Parathyroid adenoma (tissue), 2 donors: ENCODE measurements around the gene RPL7A.

ENCODE experiments used
- H2AFZ ChIP-seq: fragments of 300-600 bp; sonication (generic); one replicate; pipeline ENCODE4 v1.7.0; 2017; ENCODE audit warnings: antibody characterized with exemption, mild to moderate bottlenecking
- H3K27ac ChIP-seq: fragments of 300-600 bp; sonication (generic); one replicate; pipeline ENCODE4 v1.7.0; 2017
- H3K27me3 ChIP-seq: fragments of 300-600 bp; sonication (generic); one replicate; pipeline ENCODE4 v1.7.0; 2017; ENCODE audit warnings: low read length; ENCODE audit not compliant: control insufficient read depth, insufficient read depth
- H3K36me3 ChIP-seq: fragments of 300-600 bp; sonication (generic); one replicate; pipeline ENCODE4 v1.7.0; 2017; ENCODE audit warnings: low read length; ENCODE audit not compliant: control insufficient read depth, insufficient read depth
- H3K4me1 ChIP-seq: fragments of 300-600 bp; sonication (generic); one replicate; pipeline ENCODE4 v1.7.0; 2017; ENCODE audit warnings: control low read depth
- H3K4me2 ChIP-seq: fragments of 300-600 bp; sonication (generic); one replicate; pipeline ENCODE4 v1.7.0; 2017; ENCODE audit warnings: low read length
- H3K4me3 ChIP-seq: fragments of 300-600 bp; sonication (generic); one replicate; pipeline ENCODE4 v1.7.0; 2017; ENCODE audit warnings: low read depth, low read length
- H3K79me2 ChIP-seq: fragments of 300-600 bp; sonication (generic); one replicate; pipeline ENCODE4 v1.7.0; 2017; ENCODE audit warnings: control low read depth
- H3K9ac ChIP-seq: fragments of 300-600 bp; sonication (generic); one replicate; pipeline ENCODE4 v1.7.0; 2017; ENCODE audit warnings: mild to moderate bottlenecking
- H3K9me3 ChIP-seq: fragments of 300-600 bp; sonication (generic); one replicate; pipeline ENCODE4 v1.7.0; 2017; ENCODE audit warnings: low read length; ENCODE audit not compliant: control insufficient read depth
- TF ChIP-seq, protein P1 (sequence below): fragments of 300-600 bp; sonication (generic); IDR thresholded peaks from one replicate; pipeline ENCODE4 v1.7.0; 2017; ENCODE audit warnings: antibody characterized with exemption, mild to moderate bottlenecking
- donor health status: primary hyperparathyroidism.

RPL7A gene

DNA sequence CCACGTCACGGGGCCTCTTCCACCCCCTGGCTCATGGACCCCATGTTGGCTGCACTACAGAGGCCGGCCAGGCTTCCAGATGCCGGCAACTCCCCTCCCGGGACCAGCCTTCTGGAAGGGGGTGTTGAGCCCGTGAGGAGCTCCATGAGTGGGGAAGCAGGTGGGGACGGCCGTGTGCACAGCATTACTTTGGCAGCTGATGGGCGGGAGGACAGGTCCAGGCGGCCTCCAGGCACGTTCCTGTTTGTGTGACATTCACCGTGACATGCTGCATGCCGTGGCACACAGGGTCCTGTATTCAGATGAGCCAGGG, 43.9 kb upstream of the RPL7A start:
- TF ChIP-seq, protein P1, sequence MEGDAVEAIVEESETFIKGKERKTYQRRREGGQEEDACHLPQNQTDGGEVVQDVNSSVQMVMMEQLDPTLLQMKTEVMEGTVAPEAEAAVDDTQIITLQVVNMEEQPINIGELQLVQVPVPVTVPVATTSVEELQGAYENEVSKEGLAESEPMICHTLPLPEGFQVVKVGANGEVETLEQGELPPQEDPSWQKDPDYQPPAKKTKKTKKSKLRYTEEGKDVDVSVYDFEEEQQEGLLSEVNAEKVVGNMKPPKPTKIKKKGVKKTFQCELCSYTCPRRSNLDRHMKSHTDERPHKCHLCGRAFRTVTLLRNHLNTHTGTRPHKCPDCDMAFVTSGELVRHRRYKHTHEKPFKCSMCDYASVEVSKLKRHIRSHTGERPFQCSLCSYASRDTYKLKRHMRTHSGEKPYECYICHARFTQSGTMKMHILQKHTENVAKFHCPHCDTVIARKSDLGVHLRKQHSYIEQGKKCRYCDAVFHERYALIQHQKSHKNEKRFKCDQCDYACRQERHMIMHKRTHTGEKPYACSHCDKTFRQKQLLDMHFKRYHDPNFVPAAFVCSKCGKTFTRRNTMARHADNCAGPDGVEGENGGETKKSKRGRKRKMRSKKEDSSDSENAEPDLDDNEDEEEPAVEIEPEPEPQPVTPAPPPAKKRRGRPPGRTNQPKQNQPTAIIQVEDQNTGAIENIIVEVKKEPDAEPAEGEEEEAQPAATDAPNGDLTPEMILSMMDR, result no peak
- no peak overlapping the region for H3K4me2 ChIP-seq
- H3K27me3 ChIP-seq, result no peaks in the 10 kb centered on the region
- H3K36me3 ChIP-seq, result no peaks in the 10 kb centered on the region
- H3K79me2 ChIP-seq, result no peaks in the 10 kb centered on the region
- H3K4me1 ChIP-seq, result no peaks in the 10 kb centered on the region
- H2AFZ ChIP-seq, result no peak overlapping the region
- no peaks in the 10 kb centered on the region for H3K9me3 ChIP-seq
- H3K4me3 ChIP-seq, result no peak overlapping the region
- H3K27ac ChIP-seq, result no peak overlapping the region
- H3K9ac ChIP-seq, result no peak overlapping the region

DNA sequence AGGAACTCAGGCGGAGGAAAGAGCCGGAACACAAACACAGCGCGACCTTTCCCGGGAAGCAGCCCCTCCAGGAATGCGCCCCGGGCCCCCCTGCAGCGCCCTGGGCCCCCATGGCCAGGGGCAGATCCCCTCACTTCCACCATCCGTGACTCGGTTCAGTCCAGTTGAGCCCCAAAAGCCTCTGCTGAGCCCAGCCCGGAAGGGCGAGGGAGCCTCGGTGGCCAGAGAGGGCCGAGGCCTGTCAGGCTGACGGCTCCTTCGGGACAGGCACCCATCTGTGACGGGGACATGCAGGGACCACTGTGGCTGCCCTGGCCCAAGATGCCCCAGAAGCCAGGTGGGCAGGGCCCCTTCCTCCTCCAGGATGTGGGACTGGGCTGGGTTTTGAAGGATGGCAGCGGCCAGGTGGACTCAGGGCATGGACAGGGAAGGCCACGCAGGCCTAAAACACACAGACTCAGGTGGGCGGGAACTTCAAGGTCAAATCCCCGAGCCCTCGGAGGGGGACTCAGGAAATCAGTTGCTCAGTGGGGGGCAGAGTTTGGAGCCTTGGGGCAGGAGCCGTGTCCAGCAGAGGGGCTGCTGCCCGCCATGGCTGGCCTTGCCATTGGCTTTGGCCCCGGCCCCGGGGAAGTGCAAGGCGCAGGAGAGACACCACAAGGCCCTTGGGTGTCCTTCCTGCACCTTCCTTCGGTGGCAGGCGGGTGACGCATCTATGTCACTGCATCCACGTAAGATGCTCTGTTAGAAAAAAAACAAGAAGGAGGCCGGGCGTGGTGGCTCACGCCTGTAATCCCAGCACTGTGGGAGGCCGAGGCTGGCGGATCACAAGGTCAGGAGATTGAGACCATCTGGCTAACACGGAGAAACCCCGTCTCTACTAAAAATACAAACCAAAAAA, 43.3 kb upstream of the RPL7A start:
- Histone ChIP-seq H3K27ac (no peak overlapping the region), H3K79me2 (no peaks in the 10 kb centered on the region), H2AFZ (no peak overlapping the region), H3K9me3 (no peaks in the 10 kb centered on the region), H3K4me3 (no peak overlapping the region), H3K9ac (no peak overlapping the region), H3K27me3 (no peaks in the 10 kb centered on the region), H3K4me2 (no peak overlapping the region), H3K4me1 (no peaks in the 10 kb centered on the region), H3K36me3 (no peaks in the 10 kb centered on the region)
- TF ChIP-seq, protein P1, result no peak

DNA sequence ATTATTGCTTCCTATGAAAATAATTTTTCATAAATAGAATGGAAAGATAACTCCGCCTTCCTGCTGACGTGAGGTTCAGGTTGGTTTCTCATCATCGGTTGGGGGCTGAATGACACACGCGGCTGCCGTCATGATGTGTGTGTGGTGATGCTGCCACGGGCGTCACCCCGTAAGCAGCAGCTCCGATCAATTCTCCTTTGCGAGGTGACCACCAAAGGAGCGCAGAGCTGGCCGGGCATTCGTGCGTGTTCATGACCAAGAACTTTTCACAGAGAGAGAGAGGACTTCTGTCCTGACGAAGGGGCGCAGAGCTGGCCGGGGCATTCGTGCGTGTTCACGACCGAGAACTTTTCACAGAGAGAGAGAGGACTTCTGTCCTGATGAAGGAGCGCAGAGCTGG, 42.3 kb upstream of the RPL7A start:
- Histone ChIP-seq H3K4me3 (no peak overlapping the region), H3K79me2 (no peaks in the 10 kb centered on the region), H3K27me3 (no peaks in the 10 kb centered on the region), H2AFZ (no peak overlapping the region), H3K9ac (no peak overlapping the region), H3K4me1 (no peaks in the 10 kb centered on the region), H3K36me3 (no peaks in the 10 kb centered on the region), H3K4me2 (no peak overlapping the region), H3K27ac (no peak overlapping the region), H3K9me3 (no peaks in the 10 kb centered on the region)
- TF ChIP-seq, protein P1, result no peak

DNA sequence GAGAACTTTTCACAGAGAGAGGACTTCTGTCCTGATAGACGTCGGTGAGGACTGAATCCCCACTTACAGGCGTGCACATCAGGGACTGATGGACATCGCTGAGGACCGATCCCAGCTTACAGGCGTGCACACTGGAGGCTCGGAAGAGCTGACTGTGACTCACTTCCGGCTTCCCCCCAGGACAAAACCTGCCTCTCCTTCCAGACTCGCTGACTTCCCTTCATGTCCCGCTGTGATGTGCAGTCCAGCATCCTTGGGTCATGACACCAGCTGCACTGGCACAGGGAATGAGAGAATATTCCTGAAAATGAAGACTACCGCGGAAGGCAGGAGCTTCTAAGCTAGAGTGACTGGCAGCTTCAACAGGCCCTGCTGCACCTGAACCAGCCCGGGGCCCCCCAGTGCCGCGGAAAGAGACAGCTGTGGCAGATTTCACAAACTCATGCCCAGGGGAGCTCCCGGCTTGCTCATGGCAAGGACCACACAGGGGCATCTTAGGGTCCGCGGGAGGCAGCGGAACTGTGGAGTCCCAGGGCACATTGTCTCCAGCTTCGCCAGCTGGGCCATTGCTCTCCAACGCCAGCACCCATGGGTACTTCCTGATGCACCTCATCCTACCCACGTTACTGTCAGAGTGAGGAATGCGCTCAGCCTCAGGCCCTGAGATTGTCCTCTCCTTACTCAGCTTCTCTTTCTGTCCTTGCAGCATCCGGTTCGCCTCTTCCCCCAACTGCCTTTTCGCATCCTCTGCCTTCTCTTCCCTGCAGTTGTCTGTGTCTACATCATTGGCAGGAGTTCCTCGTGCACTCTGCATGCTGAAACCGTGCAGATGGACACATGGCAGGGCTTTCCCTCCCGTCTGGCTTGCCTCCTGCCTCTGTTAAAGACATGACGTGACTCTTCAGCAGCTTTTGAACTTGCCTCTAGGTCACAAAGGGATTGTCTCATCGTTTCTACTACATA, 41.5 kb upstream of the RPL7A start:
- Histone ChIP-seq H3K9me3 (no peaks in the 10 kb centered on the region), H2AFZ (no peak overlapping the region), H3K79me2 (no peaks in the 10 kb centered on the region), H3K4me1 (no peaks in the 10 kb centered on the region), H3K27ac (no peak overlapping the region), H3K36me3 (no peaks in the 10 kb centered on the region), H3K27me3 (no peaks in the 10 kb centered on the region), H3K4me3 (no peak overlapping the region), H3K4me2 (no peak overlapping the region), H3K9ac (no peak overlapping the region)
- TF ChIP-seq, protein P1, result no peak
